ENCODE data around the gene TMOD2.

TMOD2 gene

GRCh38 chr15:51750792-51751696, at the start of gene TMOD2:
Gene TMOD2, plus strand, starts transcription at chr15:51751597. Its CDS starts 14,845 bp downstream, at chr15:51766442.
- TF ChIP-seq ZNF274 (IDR thresholded peaks at IDR 0.05; ENCODE audit: low read depth, low read length): no peak
- peak within 1 kb of the TSS; percentile 82 for H3K4me3 ChIP-seq (ENCODE audit: low read length)

DNA sequence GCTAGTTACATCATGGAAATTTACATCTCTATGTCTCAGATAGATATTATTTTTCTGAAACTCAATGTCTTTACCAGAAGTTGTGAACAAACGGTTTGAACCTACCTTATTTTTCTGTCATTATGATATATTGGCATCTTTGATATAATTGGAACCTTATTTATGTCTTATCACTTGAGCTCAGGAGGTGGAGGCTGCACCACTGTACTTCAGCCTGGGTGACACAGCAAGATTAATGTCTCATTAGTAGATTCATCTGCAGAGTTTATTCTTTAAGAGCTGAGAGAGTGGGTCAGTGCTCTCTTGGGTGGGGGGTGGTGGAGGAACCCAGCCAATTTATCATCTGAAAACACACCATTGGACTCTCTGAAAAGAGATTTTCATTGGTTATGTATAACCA, 48.7 kb upstream of the TMOD2 start:
- no peak for TF ChIP-seq ZNF274 (IDR thresholded peaks at IDR 0.05; ENCODE audit: low read depth, low read length)
- H3K4me3 ChIP-seq (ENCODE audit: low read length): no peak overlapping the region

GRCh38 chr15:51706291-51706690, 45.1 kb upstream of the TMOD2 start:
- no peak overlapping the region for H3K4me3 ChIP-seq (ENCODE audit: low read length)
- no peak for TF ChIP-seq ZNF274 (IDR thresholded peaks at IDR 0.05; ENCODE audit: low read depth, low read length)

GRCh38 chr15:51706926-51707608, 44.3 kb upstream of the TMOD2 start:
- H3K4me3 ChIP-seq (ENCODE audit: low read length): no peak overlapping the region

DNA sequence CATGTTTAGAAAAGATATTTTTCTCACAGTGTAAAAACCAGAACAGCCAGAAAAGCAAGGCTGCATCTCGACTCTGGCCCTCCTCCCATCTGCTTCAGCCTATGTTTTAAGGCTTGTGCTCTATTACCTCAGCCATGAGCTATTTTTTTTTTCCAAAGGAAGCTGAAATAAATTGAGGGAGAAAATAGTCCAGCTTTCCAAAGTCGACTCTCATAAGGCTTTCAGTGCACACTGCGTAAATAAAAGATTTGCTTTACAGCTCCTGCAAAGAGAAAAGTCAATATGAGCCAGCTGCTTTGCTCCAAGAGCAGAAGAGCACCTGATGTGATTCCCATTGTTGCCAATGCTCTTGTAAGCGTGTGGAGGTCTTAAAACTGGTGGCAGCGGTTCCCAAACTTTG, 43.4 kb upstream of the TMOD2 start:
- H3K4me3 ChIP-seq (ENCODE audit: low read length): no peak overlapping the region
- TF ChIP-seq ZNF274 (IDR thresholded peaks at IDR 0.05; ENCODE audit: low read depth, low read length): no peak

More at GRCh38 chr15:51706926-51707608, 44.3 kb upstream of the TMOD2 start:
- no peak for TF ChIP-seq ZNF274 (IDR thresholded peaks at IDR 0.05; ENCODE audit: low read depth, low read length)

- TF ChIP-seq ZNF274 (IDR thresholded peaks at IDR 0.05; ENCODE audit: low read depth, low read length): no peak
These were observed 42.4 kb upstream of the TMOD2 start for GRCh38 chr15:51709031-51709430.

DNA sequence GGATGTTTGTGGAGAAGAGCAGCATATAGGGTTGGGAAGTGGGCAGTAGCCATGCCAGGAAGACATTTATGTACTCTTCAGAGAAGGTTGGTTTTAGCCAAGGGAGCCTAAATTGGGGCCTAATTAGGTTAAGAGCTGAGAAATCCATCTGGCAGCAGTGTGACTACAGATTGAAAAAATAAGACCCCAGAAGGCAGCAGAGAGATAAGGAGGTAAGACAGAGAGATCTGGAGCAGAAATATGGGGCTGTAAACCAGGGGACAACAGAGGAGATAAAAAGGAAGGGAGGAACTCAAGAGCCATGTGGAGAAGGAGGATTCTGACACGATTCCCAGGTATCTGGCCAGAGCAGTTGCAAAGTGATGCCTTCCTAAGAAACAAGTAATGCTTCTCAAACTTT, 37.2 kb upstream of the TMOD2 start:
- no peak for TF ChIP-seq ZNF274 (IDR thresholded peaks at IDR 0.05; ENCODE audit: low read depth, low read length)
- no peak overlapping the region for H3K4me3 ChIP-seq (ENCODE audit: low read length)

More at GRCh38 chr15:51709031-51709430, 42.4 kb upstream of the TMOD2 start:
- H3K4me3 ChIP-seq (ENCODE audit: low read length): no peak overlapping the region

DNA sequence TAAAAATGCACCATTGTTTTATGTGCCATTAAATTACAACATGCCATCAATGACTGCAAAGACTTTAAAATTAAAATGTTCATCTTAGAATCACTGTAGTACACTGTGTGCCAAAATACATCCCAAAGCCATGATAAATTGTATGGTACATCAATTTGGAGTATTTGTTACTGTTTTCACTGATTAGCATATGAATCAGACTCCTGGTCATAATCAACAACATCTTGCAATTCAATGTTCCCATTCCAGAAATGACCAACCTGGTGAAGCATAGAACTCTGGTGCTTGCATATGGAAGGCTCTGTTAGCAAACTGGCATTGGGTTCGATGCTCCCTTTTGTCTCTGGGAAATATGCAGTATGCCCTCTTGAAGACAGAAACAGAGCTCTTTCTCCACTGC, 36.5 kb upstream of the TMOD2 start:
- H3K4me3 ChIP-seq (ENCODE audit: low read length): no peak overlapping the region
- no peak for TF ChIP-seq ZNF274 (IDR thresholded peaks at IDR 0.05; ENCODE audit: low read depth, low read length)

- no peak overlapping the region for H3K4me3 ChIP-seq (ENCODE audit: low read length)
- no peak for TF ChIP-seq ZNF274 (IDR thresholded peaks at IDR 0.05; ENCODE audit: low read depth, low read length)
These were observed 33.2 kb upstream of the TMOD2 start for GRCh38 chr15:51718219-51718618.

GRCh38 chr15:51718746-51719145, 32.7 kb upstream of the TMOD2 start:
- TF ChIP-seq ZNF274 (IDR thresholded peaks at IDR 0.05; ENCODE audit: low read depth, low read length): no peak
- H3K4me3 ChIP-seq (ENCODE audit: low read length): no peak overlapping the region

DNA sequence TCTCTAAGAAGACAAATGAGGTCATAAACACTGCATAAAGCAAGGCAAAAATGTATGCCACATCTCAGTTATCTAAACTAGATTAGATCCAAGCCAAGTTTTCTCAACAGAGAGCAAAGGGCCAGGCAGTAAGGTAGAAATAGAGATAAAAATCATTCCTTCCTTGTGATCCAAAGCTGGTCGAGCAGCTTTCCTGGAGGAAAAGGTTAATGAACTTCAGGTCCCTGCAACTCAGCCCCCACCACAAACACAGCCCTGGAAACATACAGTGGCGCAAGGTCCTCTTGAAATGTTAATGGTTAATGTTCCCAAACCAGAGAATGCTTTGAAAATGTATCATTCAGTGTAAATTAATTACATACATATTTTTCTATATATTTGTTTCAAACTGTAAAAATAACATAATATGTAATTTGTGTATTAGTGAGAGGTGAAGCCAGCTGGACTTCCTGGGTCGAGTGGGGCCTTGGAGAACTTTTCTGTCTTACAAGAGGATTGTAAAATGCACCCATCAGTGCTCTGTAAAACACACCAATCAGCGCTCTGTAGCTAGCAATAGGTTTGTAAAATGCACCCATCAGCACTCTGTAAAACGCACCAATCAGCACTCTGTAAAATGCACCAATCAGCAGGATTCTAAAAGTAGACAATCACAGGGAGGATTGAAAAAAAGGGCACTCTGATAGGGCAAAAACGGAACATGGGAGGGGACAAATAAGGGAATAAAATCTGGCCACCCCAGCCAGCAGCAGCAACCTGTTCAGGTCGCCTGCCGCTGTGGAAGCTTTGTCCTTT, 31.0 kb upstream of the TMOD2 start:
- TF ChIP-seq ZNF274 (IDR thresholded peaks at IDR 0.05; ENCODE audit: low read depth, low read length): no peak
- H3K4me3 ChIP-seq (ENCODE audit: low read length): no peak overlapping the region

DNA sequence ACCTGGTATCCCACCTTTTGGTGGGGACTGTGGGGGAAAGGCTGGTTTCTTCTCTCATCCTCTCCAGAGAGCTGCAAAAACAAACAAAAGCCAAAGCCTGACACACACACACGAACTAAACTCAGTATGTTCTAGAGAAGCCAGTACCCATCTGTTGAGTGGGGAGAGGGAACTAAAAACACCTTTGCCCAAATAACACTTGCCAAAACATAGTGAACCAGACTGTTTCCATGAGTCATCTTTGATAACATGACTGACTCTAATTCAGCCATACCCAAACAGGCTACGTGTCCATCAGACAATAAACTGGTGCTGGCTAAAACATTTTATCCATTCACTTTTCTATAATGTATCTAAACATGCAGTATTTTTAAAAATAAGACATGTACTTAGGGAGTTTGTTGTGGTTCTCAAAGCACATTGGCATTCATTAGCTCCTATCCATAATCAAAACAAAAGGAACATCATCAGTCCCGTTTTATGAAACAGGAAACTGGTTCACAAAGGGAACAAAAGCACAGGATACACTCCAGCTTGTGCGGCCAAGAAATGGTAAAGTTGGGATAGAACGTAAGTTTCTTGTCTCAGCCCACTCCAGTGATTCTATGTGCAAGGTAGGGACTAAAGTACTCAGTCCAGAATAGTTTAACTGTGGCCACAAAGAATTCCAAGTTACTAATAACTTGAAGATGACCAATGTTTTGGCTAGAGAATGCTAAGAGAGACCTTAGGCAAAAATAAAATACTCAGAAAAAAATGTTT, 30.0 kb upstream of the TMOD2 start:
- no peak for TF ChIP-seq ZNF274 (IDR thresholded peaks at IDR 0.05; ENCODE audit: low read depth, low read length)
- H3K4me3 ChIP-seq (ENCODE audit: low read length): no peak overlapping the region

- no peak overlapping the region for H3K4me3 ChIP-seq (ENCODE audit: low read length)
- TF ChIP-seq ZNF274 (IDR thresholded peaks at IDR 0.05; ENCODE audit: low read depth, low read length): no peak
These were observed 27.2 kb upstream of the TMOD2 start for GRCh38 chr15:51724199-51724598.

All from GM08714 (cell line).